Pancreas (tissue), 10 donors: ENCODE results near the gene NPNT. TPM values are rescaled to one million over a fixed set of nuclear protein-coding genes. Genes with fewer than 3 reads are reported as not detected.

Source experiments
- ATAC-seq, 4 donors: fragments of 200-7000 bp; cut with Tn5 transposase; one replicate each; pipeline versions ENCODE4 v1.8.0 to v1.9.1; 2020; ENCODE audit warnings: mild to moderate bottlenecking in 4 of 4, moderate library complexity in 4 of 4
- DNase-seq, 6 donors: peaks; one replicate each; pipeline ENCODE4 v3.0.0-alpha.2; 2020
- FAIRE-seq: peaks from 2 replicates; lab custom pipeline; 2012; peaks lifted over from hg19 to GRCh38; lab: Jason Lieb, UNC
- H3K27ac ChIP-seq, 4 donors: fragments of 200-600 bp; sonication (generic); 1 replicate in 3 of 4; 2 replicates in 1 of 4; pipeline versions ENCODE4 v1.5.0 to v1.8.0; 2020
- H3K27me3 ChIP-seq, 4 donors: fragments of 200-600 bp; one replicate each; pipeline ENCODE4 v1.8.0; 2021
- H3K36me3 ChIP-seq, 3 donors: fragments of 200-600 bp; sonication (generic) in 1 of 3; one replicate each; pipeline versions ENCODE4 v1.5.0 to v1.8.0; 2020 to 2021
- H3K4me1 ChIP-seq, 3 donors: fragments of 200-600 bp; one replicate each; pipeline ENCODE4 v1.8.0; 2021
- H3K4me3 ChIP-seq, 4 donors: fragments of 200-600 bp; sonication (generic) in 2 of 4; one replicate each; pipeline versions ENCODE4 v1.5.0 to v1.8.0; 2020 to 2021
- H3K9me3 ChIP-seq, 4 donors: fragments of 200-600 bp; one replicate each; pipeline ENCODE4 v1.8.0; 2021
- whole genome bisulfite sequencing, 2 donors: extraction: QIAGEN DNeasy Blood & Tissue Kit; methylation state at CpG; one replicate each; pipeline ENCODE4 v1.1.7; 2013; 5-methylcytosine and 5-hydroxymethylcytosine counted together
- intact Hi-C, 3 donors: fragments of 100-400 bp; cut with DNase I; formaldehyde crosslinking; loops; one replicate each; pipeline versions ENCODE4 v1.11.1 to v1.14.2; 2022
- polyA plus RNA-seq, 2 donors: library from polyadenylated mRNA; stranded (reverse); fragments of 200-250 nt; gene quantifications; one replicate each; pipeline ENCODE4 v1.2.3, GENCODE V29; 2013
- total RNA-seq, 6 donors: library from RNA; stranded (reverse); fragmentation: NEBNext Ultra II Directional in 4 of 6; extraction: Animal tissue kit (Norgen Biotek cat#: 25700) in 4 of 6; gene quantifications; one replicate each; pipeline versions ENCODE4 v1.2.1 to v1.2.4, GENCODE V29; 2021 to 2023
- TF ChIP-seq, protein P1 (sequence below), 4 donors: fragments of 200-600 bp; sonication (generic) in 3 of 4; IDR thresholded peaks; one replicate each; pipeline versions ENCODE4 v1.5.0 to v1.8.0; 2021; ENCODE audit warnings: antibody characterized with exemption in 4 of 4
- donor health status: healthy with polysubstance abuse.
- donor health status: DM: no; HTN: no; CAD: no; lungs with moderate emphysema.
- donor health status: DM: no; HTN: no; CAD: no.
- donor health status: control.
- donor health status: control.
- donor health status: Bipolar disorder and iron deficiency.
- donor health status: DM: yes; HTN: yes; CAD: no.
- donor health status: DM: no; HTN: no; CAD: no.
- donor health status: DM: no; HTN: no; CAD: no.
- donor health status: DM: yes; HTN: yes; CAD: no.

Gene NPNT
- total and polyA plus RNA-seq, 8 donors: 17.2 to 63.8 (median 33.7) TPM

GRCh38 chr4:105971036-105971435 lies 75.8 kb downstream of the NPNT start:
- 71 to 77% methylated on average over 4 of the region's 4 CpGs for WGBS, 2 donors
- Histone ChIP-seq H3K4me1 (peaks cover 0 to 6% (median 0%) of the 10 kb centered on the region in 3 donors), H3K27ac (no peak overlapping the region), H3K9me3 (no peaks in the 10 kb centered on the region), H3K27me3 (no peaks in the 10 kb centered on the region), H3K4me3 (no peak overlapping the region), H3K36me3 (no peaks in the 10 kb centered on the region)
- FAIRE-seq: no peak
- TF ChIP-seq, protein P1, sequence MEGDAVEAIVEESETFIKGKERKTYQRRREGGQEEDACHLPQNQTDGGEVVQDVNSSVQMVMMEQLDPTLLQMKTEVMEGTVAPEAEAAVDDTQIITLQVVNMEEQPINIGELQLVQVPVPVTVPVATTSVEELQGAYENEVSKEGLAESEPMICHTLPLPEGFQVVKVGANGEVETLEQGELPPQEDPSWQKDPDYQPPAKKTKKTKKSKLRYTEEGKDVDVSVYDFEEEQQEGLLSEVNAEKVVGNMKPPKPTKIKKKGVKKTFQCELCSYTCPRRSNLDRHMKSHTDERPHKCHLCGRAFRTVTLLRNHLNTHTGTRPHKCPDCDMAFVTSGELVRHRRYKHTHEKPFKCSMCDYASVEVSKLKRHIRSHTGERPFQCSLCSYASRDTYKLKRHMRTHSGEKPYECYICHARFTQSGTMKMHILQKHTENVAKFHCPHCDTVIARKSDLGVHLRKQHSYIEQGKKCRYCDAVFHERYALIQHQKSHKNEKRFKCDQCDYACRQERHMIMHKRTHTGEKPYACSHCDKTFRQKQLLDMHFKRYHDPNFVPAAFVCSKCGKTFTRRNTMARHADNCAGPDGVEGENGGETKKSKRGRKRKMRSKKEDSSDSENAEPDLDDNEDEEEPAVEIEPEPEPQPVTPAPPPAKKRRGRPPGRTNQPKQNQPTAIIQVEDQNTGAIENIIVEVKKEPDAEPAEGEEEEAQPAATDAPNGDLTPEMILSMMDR (IDR thresholded peaks at IDR 0.05): no peak
- no peak for DNase-seq
- peak in 1 of 4 donors; percentile 32 for ATAC-seq
- intact Hi-C loops: no loop called here

DNA sequence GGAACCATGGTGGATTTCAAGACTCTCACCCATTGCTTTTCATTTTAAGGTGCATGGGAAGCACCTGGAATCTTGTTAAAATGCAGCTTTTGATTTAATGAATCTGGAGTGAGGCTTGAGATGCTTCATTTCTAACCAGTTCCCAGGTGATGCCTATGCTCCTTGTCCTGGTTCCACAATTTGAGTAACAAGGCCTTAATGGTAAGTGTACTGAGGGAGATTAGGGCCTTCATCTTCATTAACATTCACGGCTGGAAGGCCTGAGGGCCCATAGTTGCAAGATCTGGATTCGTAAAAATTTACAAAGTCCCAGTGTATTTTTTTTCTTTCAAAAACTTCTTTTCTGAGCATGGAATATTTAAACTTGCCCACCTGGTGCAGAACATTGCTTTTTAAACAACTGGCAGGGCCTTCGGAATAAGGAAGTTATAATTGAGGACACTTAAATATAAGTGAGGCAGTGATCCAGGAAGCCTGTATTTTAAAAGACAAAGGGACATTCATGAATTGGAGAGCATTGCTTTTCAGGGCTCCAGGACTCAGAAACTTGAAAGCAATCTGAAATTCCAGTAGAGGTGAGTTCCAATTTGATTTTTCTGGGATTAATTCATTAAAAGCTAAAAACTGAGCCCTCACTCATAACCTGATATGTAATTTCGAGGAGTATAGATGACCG lies 77.8 kb downstream of the NPNT start:
- no peak for DNase-seq
- Histone ChIP-seq H3K9me3 (no peaks in the 10 kb centered on the region), H3K4me1 (no peaks in the 10 kb centered on the region), H3K27me3 (no peaks in the 10 kb centered on the region), H3K36me3 (no peaks in the 10 kb centered on the region), H3K4me3 (no peak overlapping the region), H3K27ac (peak overlapping the region in 1 of 4 donors; percentile 21)
- ATAC-seq: peak in 2 of 4 donors; percentile 35 to 41
- intact Hi-C loops: no loop called here
- TF ChIP-seq, protein P1 (IDR thresholded peaks at IDR 0.05): no peak
- no peak for FAIRE-seq
- WGBS, 2 donors: 77 to 82% methylated on average over 5 of the region's 5 CpGs

- ATAC-seq: no peak
- no peak for FAIRE-seq
- no peak for DNase-seq
- intact Hi-C loops: no loop called here
- H3K27me3 ChIP-seq: no peaks in the 10 kb centered on the region
- no peak overlapping the region for H3K27ac ChIP-seq
- H3K36me3 ChIP-seq: no peaks in the 10 kb centered on the region
- 40 to 42% methylated on average over 3 of the region's 3 CpGs for WGBS, 2 donors
- no peak overlapping the region for H3K4me3 ChIP-seq
- H3K4me1 ChIP-seq: no peaks in the 10 kb centered on the region
- no peaks in the 10 kb centered on the region for H3K9me3 ChIP-seq
- TF ChIP-seq, protein P1 (IDR thresholded peaks at IDR 0.05): no peak
Observed at GRCh38 chr4:105976915-105977314, 81.6 kb downstream of the NPNT start.

DNA sequence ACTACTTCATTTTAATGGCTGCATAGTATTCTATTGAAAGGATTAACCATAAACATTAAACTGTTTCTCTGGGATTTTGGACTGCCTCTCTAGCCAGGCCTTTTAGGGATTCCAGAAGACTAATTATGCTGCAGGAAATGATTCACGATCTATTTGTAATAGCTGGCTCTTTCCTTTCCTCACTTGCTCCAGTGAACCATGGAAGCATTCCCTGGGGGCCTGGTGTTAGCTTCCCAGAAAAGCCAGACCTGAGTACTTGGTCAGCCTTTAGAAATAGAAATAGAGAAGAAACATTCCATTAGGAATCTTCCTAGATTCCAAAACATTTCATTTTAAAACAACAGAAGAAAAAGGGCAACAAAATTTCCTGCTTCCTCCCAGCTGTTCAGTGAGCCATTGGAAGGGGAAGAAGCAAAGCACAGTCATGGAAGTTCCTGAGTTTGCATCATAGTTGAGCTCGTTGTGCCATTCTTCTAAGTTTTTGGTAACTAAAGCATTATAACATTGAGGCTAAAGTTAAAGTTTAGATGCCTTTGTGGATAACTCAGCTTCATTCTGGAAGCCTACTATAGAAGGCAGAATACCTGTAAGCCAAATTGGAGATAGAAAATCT lies 83.5 kb downstream of the NPNT start:
- no peaks in the 10 kb centered on the region for H3K9me3 ChIP-seq
- intact Hi-C loops: no loop called here
- H3K36me3 ChIP-seq: no peaks in the 10 kb centered on the region
- no peaks in the 10 kb centered on the region for H3K4me1 ChIP-seq
- TF ChIP-seq, protein P1 (IDR thresholded peaks at IDR 0.05): no peak
- H3K4me3 ChIP-seq: no peak overlapping the region
- FAIRE-seq (no peak), DNase-seq (peak in 3 of 6 donors; percentile 7 to 25 (median 17)), ATAC-seq (peak in 3 of 4 donors; percentile 36 to 55 (median 36))
- 56 to 79% methylated on average over 2 of the region's 2 CpGs for WGBS, 2 donors
- no peak overlapping the region for H3K27ac ChIP-seq
- no peaks in the 10 kb centered on the region for H3K27me3 ChIP-seq

- DNase-seq (no peak), FAIRE-seq (no peak), ATAC-seq (no peak)
- H3K36me3 ChIP-seq: no peaks in the 10 kb centered on the region
- TF ChIP-seq, protein P1 (IDR thresholded peaks at IDR 0.05): no peak
- 90 to 99% methylated on average over 3 of the region's 3 CpGs for WGBS, 2 donors
- no peak overlapping the region for H3K27ac ChIP-seq
- H3K9me3 ChIP-seq: no peaks in the 10 kb centered on the region
- no peak overlapping the region for H3K4me3 ChIP-seq
- no peaks in the 10 kb centered on the region for H3K27me3 ChIP-seq
- no peaks in the 10 kb centered on the region for H3K4me1 ChIP-seq
- intact Hi-C loops: no loop called here
Observed at GRCh38 chr4:105979506-105979905, 84.2 kb downstream of the NPNT start.
